HCT116 (cell line): ENCODE measurements around the gene PLP2. TPM values are rescaled to one million over a fixed set of nuclear protein-coding genes. Genes with fewer than 3 reads are reported as not detected.

ENCODE experiments used
- ATAC-seq: fragments of 200-7000 bp; cut with Tn5 transposase; 2 replicates; pipeline ENCODE4 v1.9.1; 2020; ENCODE audit warnings: mild to moderate bottlenecking, moderate library complexity
- BruUV-seq: library from RNA; stranded (reverse); fragments of 400-500 nt; replicated peaks from 2 replicates; lab custom pipeline; 2021; lab: Mats Ljungman, UMichigan
- CTCF ChIA-PET: fragments of 300-600 bp; sonication (Branson Sonifier 250); formaldehyde crosslinking; loops from one replicate; lab custom pipeline; 2021; ENCODE audit warnings: antibody characterized with exemption; lab: Charles Lee
- POLR2A ChIA-PET: fragments of 300-600, 350-600 bp; sonication (Branson Sonifier 250); formaldehyde crosslinking; loops from one replicate; lab custom pipeline; 2021; ENCODE audit warnings: antibody characterized with exemption; lab: Charles Lee
- RAD21 ChIA-PET, 2 experiments: fragments of 300-600 bp; sonication (Branson Sonifier 250); formaldehyde crosslinking; loops; one replicate each; lab custom pipeline; 2023; ENCODE audit warnings: low total read pairs in 2 of 2; ENCODE audit not compliant: uncharacterized antibody in 2 of 2, unreplicated experiment in 2 of 2, low non-redundant PET in 1 of 2; lab: Charles Lee
- DNase-seq: peaks from one replicate; pipeline ENCODE4 v3.0.0-alpha.2; 2010; ENCODE audit warnings: low read depth, low spot score
- H2AFZ ChIP-seq: fragments of 200-600 bp; shearing (Covaris generic), sonication (generic); 2 replicates; pipeline ENCODE4 v1.6.1; 2017; ENCODE audit warnings: low read depth, mixed run types, mixed read lengths, antibody characterized with exemption, low read length; ENCODE audit not compliant: poor library complexity, severe bottlenecking
- H3K27ac ChIP-seq: 2 replicates; pipeline ENCODE4 v1.5.1; 2012; ENCODE audit warnings: low read depth, low read length
- H3K27me3 ChIP-seq: fragments of 200-600 bp; sonication (generic); 2 replicates; pipeline ENCODE4 v1.6.1; 2016; ENCODE audit warnings: mixed run types, low read length, mixed read lengths; ENCODE audit not compliant: insufficient read depth
- H3K36me3 ChIP-seq, 2 experiments: fragments of 200-500 bp in 1 of 2; fragments of 200-600 bp in 1 of 2; sonication (Bioruptor generic) in 1 of 2; sonication (generic) in 1 of 2; 2 replicates each; pipeline versions ENCODE4 v1.5.1 to v1.6.1; 2014 to 2016; ENCODE audit warnings: low read length in 2 of 2, inconsistent platforms in 1 of 2, mixed read lengths in 1 of 2, mixed run types in 1 of 2; ENCODE audit not compliant: insufficient read depth in 2 of 2, control insufficient read depth in 1 of 2
- H3K4me1 ChIP-seq, 2 experiments: fragments of 200-600 bp in 1 of 2; sonication (generic) in 1 of 2; 2 replicates each; pipeline versions ENCODE4 v1.5.1 to v1.6.1; 2012 to 2017; ENCODE audit warnings: low read length in 2 of 2, inconsistent platforms in 1 of 2, mild to moderate bottlenecking in 1 of 2, mixed read lengths in 1 of 2, mixed run types in 1 of 2, moderate library complexity in 1 of 2; ENCODE audit not compliant: insufficient read depth in 2 of 2, control insufficient read depth in 1 of 2
- H3K4me2 ChIP-seq: fragments of 200-600 bp; sonication (generic); 2 replicates; pipeline ENCODE4 v1.6.1; 2017; ENCODE audit warnings: mixed run types, low read length, mixed read lengths
- H3K4me3 ChIP-seq, 2 experiments: fragments of 200-600 bp in 1 of 2; sonication (generic) in 1 of 2; replicated peaks in 1 of 2; 2 replicates each; pipeline ENCODE4 v1.5.1; 2011 to 2016; ENCODE audit warnings: low read length in 2 of 2, control low read depth in 1 of 2, low read depth in 1 of 2, mild to moderate bottlenecking in 1 of 2, mixed read lengths in 1 of 2, mixed run types in 1 of 2
- H3K79me2 ChIP-seq: fragments of 200-600 bp; sonication (generic); 2 replicates; pipeline ENCODE4 v1.6.1; 2017; ENCODE audit warnings: mild to moderate bottlenecking, mixed run types, low read length, moderate library complexity, mixed read lengths; ENCODE audit not compliant: insufficient read depth
- H3K9ac ChIP-seq: fragments of 200-600 bp; sonication (generic); 2 replicates; pipeline ENCODE4 v1.6.1; 2016; ENCODE audit warnings: low read length, mixed read lengths
- H3K9me2 ChIP-seq: fragments of 200-600 bp; sonication (generic), shearing (Covaris generic); 2 replicates; pipeline ENCODE4 v1.6.1; 2017; ENCODE audit warnings: mixed run types, mild to moderate bottlenecking, moderate library complexity; ENCODE audit not compliant: insufficient read depth
- H3K9me3 ChIP-seq, 2 experiments: fragments of 200-500 bp in 1 of 2; fragments of 200-600 bp in 1 of 2; sonication (Bioruptor generic) in 1 of 2; sonication (generic) in 1 of 2; 2 replicates each; pipeline ENCODE4 v1.6.1; 2014 to 2017; ENCODE audit warnings: low read length in 2 of 2, mixed read lengths in 2 of 2, inconsistent platforms in 1 of 2, low read depth in 1 of 2, mild to moderate bottlenecking in 1 of 2, mixed run types in 1 of 2, moderate library complexity in 1 of 2; ENCODE audit not compliant: control insufficient read depth in 1 of 2, insufficient read depth in 1 of 2
- H4K20me1 ChIP-seq: fragments of 200-600 bp; sonication (generic), shearing (Covaris generic); 2 replicates; pipeline ENCODE4 v1.6.1; 2017; ENCODE audit warnings: mixed run types, mild to moderate bottlenecking, moderate library complexity; ENCODE audit not compliant: insufficient read depth
- ATF3 ChIP-seq: IDR thresholded peaks from 2 replicates; pipeline ENCODE4 v1.6.1; 2012
- CEBPB ChIP-seq: IDR thresholded peaks from 2 replicates; pipeline ENCODE4 v1.6.1; 2012; ENCODE audit warnings: low read depth
- CTCF ChIP-seq, 3 experiments: fragments of 200-600 bp in 1 of 3; sonication (generic) in 1 of 3; IDR thresholded peaks in 2 of 3; conservative IDR thresholded peaks in 1 of 3; 2 replicates each; pipeline ENCODE4 v1.5.1; 2012 to 2017; ENCODE audit warnings: low read depth in 2 of 3, low read length in 2 of 3, antibody characterized with exemption in 1 of 3, borderline replicate concordance in 1 of 3, control low read depth in 1 of 3, mild to moderate bottlenecking in 1 of 3, mixed read lengths in 1 of 3, mixed run types in 1 of 3, moderate library complexity in 1 of 3; ENCODE audit not compliant: insufficient read depth in 1 of 3
- EGR1 ChIP-seq: IDR thresholded peaks from 2 replicates; pipeline ENCODE4 v1.6.1; 2012; ENCODE audit warnings: low read depth
- ELF1 ChIP-seq: IDR thresholded peaks from 2 replicates; pipeline ENCODE4 v1.6.1; 2012; ENCODE audit warnings: low read depth, borderline replicate concordance
- EZH2phosphoT487 ChIP-seq: fragments of 200-600 bp; IDR thresholded peaks from 2 replicates; pipeline ENCODE4 v1.6.1; 2018; ENCODE audit warnings: antibody characterized with exemption, borderline replicate concordance
- FOSL1 ChIP-seq: IDR thresholded peaks from 2 replicates; pipeline ENCODE4 v1.6.1; 2012; ENCODE audit warnings: low read depth
- JUND ChIP-seq: IDR thresholded peaks from 2 replicates; pipeline ENCODE4 v1.6.1; 2012
- MAX ChIP-seq: IDR thresholded peaks from 2 replicates; pipeline ENCODE4 v1.6.1; 2012
- POLR2A ChIP-seq: IDR thresholded peaks from 2 replicates; pipeline ENCODE4 v1.7.0; 2011; ENCODE audit warnings: borderline replicate concordance; ENCODE audit not compliant: insufficient read depth, insufficient read length; ENCODE audit errors: extremely low read depth
- POLR2AphosphoS5 ChIP-seq: IDR thresholded peaks from 2 replicates; pipeline ENCODE4 v1.6.1; 2011; ENCODE audit warnings: mild to moderate bottlenecking, low read depth, low read length, moderate library complexity
- RAD21 ChIP-seq: IDR thresholded peaks from 2 replicates; pipeline ENCODE4 v1.6.1; 2012; ENCODE audit warnings: low read depth, mild to moderate bottlenecking
- REST ChIP-seq: IDR thresholded peaks from 2 replicates; pipeline ENCODE4 v1.6.1; 2012; ENCODE audit warnings: low read depth
- SP1 ChIP-seq: IDR thresholded peaks from 2 replicates; pipeline ENCODE4 v1.6.1; 2012; ENCODE audit warnings: low read depth
- SRF ChIP-seq: IDR thresholded peaks from 2 replicates; pipeline ENCODE4 v1.6.1; 2012; ENCODE audit warnings: low read depth
- TCF7L2 ChIP-seq: IDR thresholded peaks from 2 replicates; pipeline ENCODE4 v1.7.0; 2011; ENCODE audit warnings: borderline replicate concordance, inconsistent platforms; ENCODE audit not compliant: insufficient read depth, insufficient read length; ENCODE audit errors: extremely low read depth
- YY1 ChIP-seq: IDR thresholded peaks from 2 replicates; pipeline ENCODE4 v1.6.1; 2011; ENCODE audit warnings: low read length, low read depth, moderate library complexity, mild to moderate bottlenecking; ENCODE audit not compliant: insufficient replicate concordance; ENCODE audit errors: extremely low read depth
- ZBTB33 ChIP-seq: IDR thresholded peaks from 2 replicates; pipeline ENCODE4 v1.6.1; 2011; ENCODE audit warnings: mild to moderate bottlenecking, low read length, moderate library complexity; ENCODE audit not compliant: insufficient replicate concordance; ENCODE audit errors: extremely low read depth
- ZFX ChIP-seq: fragments of 450-650 bp; IDR thresholded peaks from 2 replicates; pipeline ENCODE4 v1.6.1; 2017
- ZNF274 ChIP-seq: fragments of 200-500 bp; sonication (Bioruptor generic); IDR thresholded peaks from 2 replicates; pipeline ENCODE4 v1.6.1; 2014; ENCODE audit warnings: mild to moderate bottlenecking, low read depth, low read length, inconsistent platforms
- intact Hi-C: fragments of 100-400 bp; cut with micrococcal nuclease; formaldehyde crosslinking; loops from 2 replicates; pipeline ENCODE4 v1.10.0; 2022
- total RNA-seq: library from RNA; stranded (reverse); gene quantifications from one replicate; pipeline ENCODE4 v1.2.1, GENCODE V29; 2021; ENCODE audit not compliant: unreplicated experiment

PLP2 gene
- total RNA-seq, 1 experiment from 2014 or later, result 207 TPM

GRCh38 chrX:49204017-49204416 lies 32.3 kb downstream of the PLP2 start:
- Histone ChIP-seq H3K4me1 (peaks cover 3 to 6% of the 10 kb centered on the region in 2 experiments), H3K9me3 (no peaks in the 10 kb centered on the region), H3K9ac (no peak overlapping the region), H3K4me3 (no peak overlapping the region), H2AFZ (no peak overlapping the region), H3K36me3 (no peaks in the 10 kb centered on the region), H3K27me3 (no peaks in the 10 kb centered on the region), H3K79me2 (no peaks in the 10 kb centered on the region), H3K27ac (no peak overlapping the region), H3K9me2 (no peaks in the 10 kb centered on the region), H3K4me2 (no peak overlapping the region), H4K20me1 (no peaks in the 10 kb centered on the region)
- POLR2A ChIA-PET, result no interaction called here
- RAD21 ChIA-PET, result no interaction called here
- CTCF ChIA-PET, result no interaction called here
- BruUV-seq, result no TSS peak
- no peak for DNase-seq
- no peak for ATAC-seq
- intact Hi-C loops, result no loop called here
- TF ChIP-seq TCF7L2 (no peak), ZBTB33 (no peak), CTCF (IDR thresholded peaks at IDR 0.05 in 2 of 3, conservative IDR thresholded peaks at IDR 0.05 in 1 of 3; ENCODE audit: borderline replicate concordance in 1 of 3, insufficient read depth in 1 of 3, low read depth in 2 of 3, low read length in 2 of 3) (no peak), REST (no peak), CEBPB (no peak), SP1 (no peak), ZNF274 (no peak), EZH2phosphoT487 (no peak), POLR2AphosphoS5 (no peak), ATF3 (no peak), FOSL1 (no peak), YY1 (no peak), ZFX (no peak), EGR1 (no peak), MAX (no peak), POLR2A (no peak), ELF1 (no peak), SRF (no peak), RAD21 (no peak), JUND (no peak)
